HG03378 (cell line): ENCODE measurements around the gene MFAP3L.

Source experiments
- ATAC-seq: cut with Tn5 transposase; IDR thresholded peaks from one replicate; pipeline ENCODE4 v1.9.1; 2021; ENCODE audit warnings: mild to moderate bottlenecking, moderate library complexity; ENCODE audit not compliant: unreplicated experiment

Gene MFAP3L

DNA sequence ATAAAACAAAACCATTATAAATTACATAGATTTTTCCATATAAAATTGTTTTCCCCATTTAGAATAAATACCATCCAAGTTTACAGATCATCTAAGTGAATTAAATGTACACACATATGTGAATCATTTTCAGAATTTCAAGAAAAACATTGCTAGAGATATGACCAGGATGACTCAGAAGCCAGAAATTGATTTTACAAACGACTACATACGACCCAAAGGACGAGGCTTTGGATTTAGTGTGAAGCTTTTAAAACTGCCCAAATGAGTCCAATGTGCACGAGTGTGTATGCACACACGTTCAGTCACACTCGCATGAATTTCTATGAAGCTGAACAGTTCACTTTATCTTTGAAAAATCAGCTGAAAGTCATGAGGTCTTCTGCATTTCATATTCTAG is 37.9 kb downstream of the MFAP3L start:
- ATAC-seq, result no peak

DNA sequence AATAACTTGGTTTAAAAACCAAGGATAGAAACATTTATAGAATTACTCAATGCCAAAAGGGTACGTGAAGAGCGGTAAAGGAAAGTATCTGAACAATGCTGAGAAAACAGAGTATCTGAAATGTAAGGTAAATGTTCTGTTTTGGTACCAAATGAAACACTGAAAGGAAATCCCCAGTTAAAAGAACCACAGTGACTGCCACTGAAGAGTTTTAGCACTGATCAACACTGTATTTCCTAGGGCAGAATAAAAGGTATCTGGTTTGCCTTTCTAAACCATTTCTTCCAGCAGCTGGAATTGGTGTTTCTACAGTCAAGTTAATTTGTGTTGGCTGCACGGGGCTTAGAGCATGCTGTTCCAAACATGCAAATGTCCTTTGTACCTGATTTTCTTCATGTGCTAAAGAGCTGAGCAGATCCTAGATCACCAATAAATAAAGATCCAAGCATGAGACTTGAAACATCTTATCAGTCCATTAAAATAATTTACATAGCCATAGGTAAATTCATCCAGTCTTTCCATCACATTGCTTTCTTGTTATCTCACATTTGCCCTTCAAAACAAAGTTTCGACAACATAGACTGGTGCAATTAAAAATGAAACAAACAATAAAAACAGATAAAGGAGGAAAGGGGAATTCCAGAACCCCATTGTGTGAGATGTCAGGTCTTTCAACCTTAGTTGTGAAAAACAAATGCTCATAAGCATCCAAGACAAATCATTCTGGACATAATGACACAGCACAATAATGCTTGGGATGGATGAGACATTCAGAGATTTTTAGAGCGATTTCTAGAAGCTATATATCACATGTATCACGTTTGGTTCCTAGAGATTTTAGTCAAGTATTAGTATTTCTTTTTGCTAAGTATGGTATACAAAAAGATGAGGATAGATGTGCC is 38.6 kb downstream of the MFAP3L start:
- no peak for ATAC-seq

DNA sequence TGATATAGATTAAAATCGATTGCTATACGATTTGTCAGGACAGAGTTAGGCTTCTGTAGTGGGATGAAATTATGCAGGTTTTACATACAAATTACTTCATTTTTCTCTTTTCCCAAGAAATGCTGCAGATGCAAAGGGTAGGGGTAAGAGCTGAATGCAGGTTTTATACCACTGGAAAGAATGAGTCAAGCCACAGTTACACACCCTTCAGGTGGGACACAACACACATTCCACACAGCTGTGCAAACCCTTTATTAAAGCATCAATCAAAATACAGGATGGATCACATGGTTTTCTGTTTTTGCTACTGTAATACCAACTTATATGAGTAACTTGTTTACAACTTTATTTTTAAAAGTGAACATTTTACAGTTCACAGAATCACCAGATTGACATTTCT is 39.8 kb downstream of the MFAP3L start:
- ATAC-seq, result no peak

DNA sequence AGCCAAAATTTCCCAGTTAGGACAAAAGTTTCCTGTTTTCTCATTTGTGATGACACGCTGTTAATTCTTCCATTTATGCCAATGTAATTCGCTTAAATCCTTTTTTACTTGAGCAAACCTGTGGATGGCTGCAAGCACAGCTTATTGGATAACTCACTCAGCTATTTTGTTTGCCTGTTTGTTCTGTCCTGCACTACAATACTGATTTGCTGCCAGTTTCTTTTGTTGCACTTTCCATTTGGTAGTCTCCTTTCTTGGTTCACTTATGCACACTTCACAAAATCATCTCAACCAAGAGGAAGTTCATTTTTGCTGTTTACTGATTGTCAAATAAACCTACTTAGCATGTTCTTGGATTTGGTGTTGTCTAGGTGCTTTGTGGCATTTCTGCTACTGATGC is 40.3 kb downstream of the MFAP3L start:
- ATAC-seq, result no peak

DNA sequence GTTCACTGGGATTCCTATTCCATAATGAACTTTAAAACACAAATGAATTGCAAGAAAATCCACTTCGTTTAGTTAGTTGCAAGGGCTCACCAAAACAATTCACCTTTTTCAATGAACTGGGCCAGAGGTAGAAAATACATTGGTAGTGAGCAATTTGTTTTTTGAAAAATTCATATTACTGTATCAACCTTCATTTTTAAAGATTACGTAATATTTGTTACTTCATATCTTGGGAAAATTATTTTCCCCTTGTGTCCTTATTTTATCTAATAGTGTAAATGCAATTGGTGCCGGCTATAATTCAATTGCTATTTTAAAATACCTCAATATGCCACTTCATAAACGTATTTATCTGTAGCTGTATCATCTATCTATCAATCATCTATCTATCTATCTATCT is 41.5 kb downstream of the MFAP3L start:
- ATAC-seq, result no peak

DNA sequence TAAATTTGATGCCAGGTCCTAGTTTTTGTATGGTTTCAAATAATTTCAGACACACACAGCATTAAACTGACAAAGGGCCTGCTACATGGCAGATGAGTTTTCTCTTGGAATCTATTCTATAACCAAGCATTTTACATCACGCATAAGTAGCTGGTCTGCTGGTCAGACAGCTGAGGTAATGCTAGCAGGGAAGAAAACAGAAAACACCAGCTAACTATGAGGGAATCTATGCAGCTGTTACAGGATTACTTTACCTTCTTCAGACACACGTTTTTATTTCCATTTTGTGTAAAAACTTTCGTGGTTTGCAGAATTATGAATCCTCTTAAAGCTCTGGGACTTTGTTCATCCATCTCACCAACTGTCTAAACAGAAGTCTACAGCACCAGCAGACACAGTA is 42.0 kb downstream of the MFAP3L start:
- no peak for ATAC-seq

DNA sequence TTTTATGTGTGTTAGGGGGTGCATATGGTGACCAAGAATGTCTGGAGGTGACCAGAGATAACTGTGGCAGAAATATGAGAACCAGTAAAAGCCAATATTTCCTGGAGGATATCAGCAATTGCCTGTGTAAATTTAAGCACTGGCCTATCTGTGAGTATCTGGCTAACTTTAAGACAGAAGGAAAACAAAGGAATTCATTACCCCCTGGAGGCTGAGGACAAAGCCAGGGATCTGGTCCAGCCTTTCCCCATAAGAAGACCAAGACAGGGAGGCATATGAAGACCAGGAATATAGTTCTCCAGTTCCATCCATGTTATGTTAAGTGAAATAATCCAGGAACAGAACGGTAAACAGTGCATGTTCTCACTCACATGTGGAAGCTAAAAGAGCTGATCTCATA is 49.2 kb downstream of the MFAP3L start:
- ATAC-seq, result no peak

DNA sequence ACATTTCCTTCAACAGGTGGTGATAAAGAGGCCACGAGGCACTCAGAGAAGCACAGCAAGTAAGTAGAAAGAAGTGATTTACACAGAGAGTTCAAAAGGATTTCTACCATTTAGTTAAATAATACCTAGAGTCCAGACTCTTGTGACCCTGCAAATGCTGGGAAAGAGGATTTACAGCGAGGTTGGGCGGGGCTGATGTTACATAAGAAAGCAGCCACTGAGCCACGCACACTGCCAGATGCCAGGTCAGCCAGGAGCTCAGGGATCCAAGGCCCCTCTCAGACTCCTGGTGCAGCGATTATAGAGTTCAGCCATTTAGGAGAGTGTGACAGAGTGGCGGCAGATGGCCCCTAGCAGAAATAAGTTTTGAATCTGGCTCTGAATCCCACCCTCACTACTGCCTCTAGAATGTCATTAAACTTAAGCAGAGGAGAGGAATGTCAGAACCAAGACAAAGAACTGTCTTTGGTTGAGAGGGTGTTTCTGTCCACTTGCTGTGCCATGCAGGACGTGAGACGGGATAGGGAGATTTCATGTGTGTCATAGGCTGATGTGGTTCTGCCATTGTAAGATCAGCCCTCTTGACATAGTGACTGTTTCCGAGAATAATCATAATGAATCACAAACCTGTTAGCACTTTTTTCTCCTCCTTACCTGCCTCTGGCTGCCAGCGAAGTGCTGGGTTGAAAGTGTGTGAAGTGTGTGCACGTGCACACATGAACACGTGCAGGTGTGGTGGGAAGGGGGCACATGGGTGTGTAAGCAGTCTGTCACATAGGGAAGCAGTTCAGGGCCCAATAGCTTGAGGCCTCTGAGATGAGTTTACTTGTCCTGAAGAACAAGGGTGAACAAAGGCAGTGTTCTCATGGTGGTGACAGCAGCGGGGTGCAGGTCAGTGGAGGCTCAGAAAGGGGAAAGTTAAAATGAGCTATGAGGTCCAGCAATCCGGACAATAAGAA is 50.1 kb downstream of the MFAP3L start:
- no peak for ATAC-seq

DNA sequence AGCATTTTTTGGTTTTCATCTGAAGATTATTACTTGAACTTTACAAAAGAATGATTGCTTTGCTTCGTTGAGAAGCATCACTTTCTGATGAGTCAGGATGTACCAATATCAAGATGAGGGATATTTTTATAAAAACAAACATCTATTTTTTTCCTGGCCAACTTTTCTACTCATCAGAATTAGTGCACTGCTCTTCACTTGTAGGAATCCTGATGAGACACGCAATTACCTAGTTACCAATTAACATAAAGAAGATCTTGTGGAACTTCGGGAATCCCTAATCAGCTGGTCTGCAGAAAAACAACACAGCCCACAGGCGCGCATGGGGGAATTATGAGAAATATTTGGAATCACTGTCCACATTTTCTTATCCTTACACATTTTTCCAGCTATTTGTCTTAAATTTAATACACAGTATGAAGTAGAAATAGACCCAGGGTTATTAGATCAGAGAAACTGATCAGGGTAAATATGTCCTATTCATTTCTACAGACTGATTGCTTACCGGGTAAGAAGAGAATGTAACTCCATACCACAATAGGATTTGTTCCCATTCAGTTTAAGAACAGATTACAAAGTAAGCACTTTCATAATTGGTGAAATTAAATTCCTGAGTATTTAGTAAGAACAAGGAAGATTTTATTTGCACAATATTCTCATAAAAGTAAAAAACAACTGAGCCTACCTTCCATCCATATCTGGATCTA is 50.9 kb downstream of the MFAP3L start:
- no peak for ATAC-seq

DNA sequence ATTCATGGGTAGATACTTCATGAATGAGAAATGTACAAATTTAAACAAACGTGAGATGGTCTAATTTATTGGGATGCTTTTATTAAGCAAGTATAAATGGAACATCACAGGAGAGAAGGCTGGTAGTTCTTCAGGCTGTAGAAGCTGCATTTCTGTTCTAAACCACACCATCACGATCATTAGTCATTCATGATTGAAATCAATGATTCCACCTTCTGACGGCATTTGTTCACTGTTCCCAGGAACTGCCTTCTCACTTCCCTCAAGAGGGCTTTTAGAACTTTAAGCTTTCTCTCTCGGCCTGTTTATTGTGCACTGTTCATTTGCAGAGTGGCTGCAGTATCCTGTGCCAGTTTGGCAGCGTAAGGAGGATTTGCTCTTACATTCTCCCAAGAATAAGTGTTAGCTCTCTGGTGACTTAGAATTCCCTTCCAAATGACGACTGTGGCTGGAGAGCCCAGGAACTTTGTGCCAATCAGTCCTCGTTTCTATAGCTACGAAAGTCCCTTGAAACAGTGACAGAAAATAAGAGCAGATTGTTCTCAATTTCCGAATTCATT is 54.7 kb downstream of the MFAP3L start:
- ATAC-seq, result no peak

DNA sequence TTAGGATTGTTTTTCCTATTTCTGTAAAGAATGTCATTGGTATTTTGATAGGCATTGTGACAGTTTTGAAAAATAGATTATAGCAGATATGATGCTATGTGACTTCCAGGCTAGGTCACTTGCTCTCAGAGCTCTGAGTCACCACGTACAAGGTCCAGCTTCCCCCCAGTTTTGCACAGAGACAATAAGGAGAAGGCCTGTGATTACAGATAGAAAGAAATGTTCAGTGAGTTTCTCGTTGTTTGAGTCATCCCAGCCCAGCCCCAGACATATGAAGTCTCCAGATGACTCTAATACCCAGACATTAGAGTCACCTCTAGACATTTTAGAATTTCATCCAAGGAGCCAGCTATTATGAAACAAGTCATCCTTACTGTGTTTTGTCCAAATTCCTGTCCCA is 57.2 kb downstream of the MFAP3L start:
- no peak for ATAC-seq

DNA sequence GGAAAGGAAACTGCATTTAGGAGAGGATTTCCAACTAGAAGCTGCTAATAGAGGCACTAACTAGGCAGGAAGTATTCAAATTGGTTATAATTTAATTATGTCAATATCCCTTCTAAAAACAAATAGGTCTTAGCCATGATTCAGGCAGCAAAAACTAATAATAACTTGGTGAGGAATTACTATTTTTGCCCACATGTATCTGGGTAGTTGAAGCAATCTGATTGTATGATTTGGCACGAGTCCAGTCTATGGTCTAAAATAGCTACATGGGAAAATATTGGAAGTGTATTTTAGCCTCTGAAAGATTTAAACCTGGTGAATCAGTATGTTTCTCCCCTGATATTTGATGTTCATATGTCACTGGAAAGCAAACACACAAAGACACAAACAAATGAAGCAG is 62.2 kb downstream of the MFAP3L start:
- ATAC-seq, result no peak

DNA sequence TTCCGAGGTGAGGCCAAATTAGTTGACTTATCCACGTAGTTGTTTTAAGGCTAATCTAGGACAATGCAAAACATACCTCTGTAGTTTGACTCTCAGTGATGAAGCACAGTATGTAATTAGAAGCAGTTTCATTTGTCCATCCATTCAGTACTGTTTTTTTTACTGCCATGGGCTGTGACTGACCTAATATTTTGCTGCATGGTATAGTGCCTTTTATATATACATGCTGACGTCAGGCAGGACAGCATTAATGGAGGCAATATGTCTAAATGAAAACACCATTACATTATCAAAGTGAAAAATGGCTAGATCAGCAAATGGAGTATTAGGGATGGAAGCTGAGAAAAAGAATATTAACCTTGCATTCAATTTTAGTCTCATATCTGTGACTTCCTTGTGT is 66.9 kb downstream of the MFAP3L start:
- ATAC-seq, result no peak

DNA sequence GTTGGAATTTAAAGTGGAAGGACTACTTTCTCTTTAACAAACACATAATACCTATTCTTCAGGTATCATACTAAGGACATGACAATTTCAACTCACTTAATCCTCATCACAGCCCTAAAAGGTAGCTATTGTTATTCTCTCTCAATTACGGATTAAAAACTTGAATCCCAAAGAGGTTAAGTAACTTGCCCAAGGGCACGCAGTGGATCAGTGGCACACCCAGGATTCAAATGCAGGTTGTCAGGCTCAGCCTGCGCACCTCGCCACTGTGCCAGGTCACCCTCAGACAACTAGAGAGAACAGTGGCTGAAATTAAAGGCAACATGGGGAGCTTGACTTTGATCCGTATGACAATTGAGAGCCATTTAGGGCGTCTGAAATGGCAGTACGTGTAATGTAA is 67.6 kb downstream of the MFAP3L start:
- no peak for ATAC-seq

DNA sequence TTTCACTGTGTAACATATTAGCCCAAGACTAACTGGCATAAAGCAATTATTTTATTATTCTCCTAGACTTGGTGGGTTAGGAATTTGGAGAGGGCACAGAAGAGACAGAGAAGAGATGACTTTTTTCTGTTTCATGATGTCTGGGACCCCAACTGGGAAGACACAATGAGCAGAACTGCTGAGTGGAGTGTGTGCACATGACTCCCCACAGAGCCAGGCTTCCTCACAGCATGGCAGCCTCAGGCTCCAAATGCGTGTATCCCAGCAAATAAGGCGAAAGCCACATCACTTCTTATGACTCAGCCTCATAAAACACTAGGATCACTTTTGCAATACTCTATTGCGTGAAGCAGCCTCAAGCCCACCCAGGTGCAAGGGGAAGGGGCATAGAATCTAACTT is 68.4 kb downstream of the MFAP3L start:
- no peak for ATAC-seq

DNA sequence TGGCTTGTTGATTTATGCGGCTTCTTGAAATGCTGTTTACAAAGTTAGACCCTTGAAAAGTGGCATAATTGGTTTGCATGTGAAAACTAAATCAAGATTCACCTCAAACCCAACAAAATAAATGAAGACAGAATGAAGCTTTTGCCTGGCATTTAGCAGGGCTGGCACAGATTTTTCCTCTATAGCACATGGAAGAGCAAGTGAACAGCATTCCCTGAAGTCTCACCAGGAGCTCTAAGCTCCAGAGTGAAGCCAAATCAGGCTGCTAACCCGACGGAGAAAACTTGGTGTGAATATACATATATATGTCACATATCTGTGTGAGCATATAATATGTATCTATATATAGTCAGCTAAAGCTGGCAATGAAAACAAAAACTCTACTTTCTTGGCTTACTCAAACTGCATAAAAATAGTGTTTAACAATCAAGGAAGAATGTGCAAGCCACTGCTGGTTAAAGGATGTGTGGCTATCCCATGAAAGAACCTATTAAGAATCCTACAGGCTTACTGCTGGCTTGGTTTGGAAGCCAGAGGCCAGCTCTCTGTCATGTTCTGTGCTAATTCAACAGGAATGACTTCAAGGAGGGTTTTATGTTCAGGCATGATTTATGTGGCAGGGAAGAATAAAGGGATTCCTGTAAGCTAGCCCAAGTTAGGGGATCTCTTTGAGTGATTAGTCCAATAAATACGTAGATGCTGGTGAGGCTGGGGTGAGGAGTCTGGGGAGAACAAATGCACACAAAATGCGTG is 69.9 kb downstream of the MFAP3L start:
- ATAC-seq, result no peak

DNA sequence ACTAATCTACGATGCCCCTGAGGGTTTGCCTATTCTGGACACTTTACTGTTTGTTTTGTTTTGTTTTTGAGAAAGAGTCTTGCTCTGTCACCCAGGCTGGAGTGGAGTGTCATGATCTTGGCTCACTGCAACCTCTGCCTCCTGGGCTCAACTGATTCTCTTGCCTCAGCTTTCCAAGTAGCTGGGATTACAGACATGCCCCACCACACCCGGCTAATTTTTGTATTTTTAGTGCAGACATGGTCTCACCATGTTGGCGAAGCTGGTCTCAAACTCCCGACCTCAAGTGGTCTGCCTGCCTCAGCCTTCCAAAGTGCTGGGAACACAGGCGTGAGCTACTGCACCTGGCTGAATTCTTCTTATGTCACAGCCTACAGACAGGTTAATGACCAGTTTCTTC is 70.7 kb downstream of the MFAP3L start:
- no peak for ATAC-seq

DNA sequence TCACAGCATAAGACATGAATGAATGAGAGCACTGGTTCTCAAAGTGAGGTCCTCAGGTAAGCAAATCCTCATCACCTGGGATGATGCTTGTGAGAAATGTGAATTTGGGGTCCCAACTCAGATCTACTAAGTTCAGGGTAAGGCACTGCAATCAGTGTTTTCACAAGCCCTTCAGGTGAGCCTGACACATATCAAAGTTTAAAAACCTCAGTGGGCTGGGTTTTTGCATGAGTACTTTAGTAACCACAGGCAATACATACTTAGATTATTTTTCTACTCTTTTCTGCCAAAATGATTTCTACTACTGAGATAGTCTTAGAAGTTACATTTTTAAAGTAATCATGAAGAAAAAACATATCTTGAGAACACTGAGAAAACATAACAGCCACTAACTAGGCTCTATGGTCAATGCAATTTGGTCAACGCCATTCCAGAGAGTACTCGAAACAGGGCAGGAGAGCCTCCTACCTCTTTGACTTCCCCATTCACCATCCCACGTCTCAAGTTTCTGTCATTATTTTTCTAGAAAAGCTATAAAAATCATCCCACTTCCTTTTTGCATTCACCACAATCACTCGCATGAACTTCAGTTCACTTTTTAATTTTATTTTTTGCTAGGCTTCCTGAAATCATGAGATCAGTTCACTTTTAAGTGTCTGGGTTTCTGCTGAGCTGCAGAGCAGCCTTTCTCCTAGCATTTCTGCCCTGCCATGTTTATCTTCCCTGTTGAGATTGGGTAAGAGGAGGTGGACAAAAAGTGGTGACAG is 73.8 kb downstream of the MFAP3L start:
- peak; percentile 82 for ATAC-seq

DNA sequence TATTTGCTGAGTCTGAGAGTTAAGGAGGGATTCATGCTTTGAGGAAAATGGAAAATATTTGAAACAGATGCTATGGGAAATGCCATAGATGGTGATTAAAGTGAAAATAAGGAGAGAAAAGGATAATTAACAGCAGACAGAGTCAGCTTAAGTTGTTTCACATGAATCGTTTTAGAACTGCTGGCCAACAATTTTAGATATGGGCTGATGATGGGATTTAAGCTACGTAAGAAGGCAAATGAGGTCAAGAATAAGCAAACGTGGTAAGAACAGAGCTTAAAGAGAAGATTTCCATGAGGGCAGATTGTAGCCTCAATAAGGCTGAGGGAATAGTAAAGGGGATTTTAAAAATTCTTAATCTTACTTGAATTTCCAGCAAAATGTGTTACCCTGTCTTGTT is 77.9 kb downstream of the MFAP3L start:
- ATAC-seq, result no peak

DNA sequence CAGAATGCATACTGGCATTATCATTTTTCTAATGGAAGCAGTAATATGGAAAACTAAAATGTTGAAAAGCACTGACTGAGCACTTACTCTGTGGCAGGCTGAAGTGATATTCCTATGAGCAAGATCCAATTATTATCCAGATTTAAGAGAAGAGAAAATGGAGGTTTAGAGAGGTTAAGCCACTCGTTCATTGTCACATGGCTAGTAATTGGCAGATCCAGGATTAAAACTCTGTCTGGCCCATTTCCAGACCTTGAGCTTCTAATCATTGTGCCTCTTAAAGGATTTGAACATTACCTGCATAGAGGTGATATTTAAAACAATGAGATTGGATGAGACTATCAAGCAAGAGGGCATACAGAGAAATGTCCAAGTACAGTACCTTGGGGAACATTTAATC is 80.6 kb downstream of the MFAP3L start:
- no peak for ATAC-seq
